K562 (cell line): ENCODE results near the gene ABCG5. TPM values are rescaled to one million over a fixed set of nuclear protein-coding genes. Genes with fewer than 3 reads are reported as not detected.

ENCODE experiments used
- CBX3 ChIP-seq, 2 experiments: IDR thresholded peaks; 1 replicate in 1 of 2; 2 replicates in 1 of 2; pipeline ENCODE4 v1.6.1; 2012; ENCODE audit warnings: inconsistent platforms in 2 of 2, low read length in 2 of 2, borderline replicate concordance in 1 of 2, control low read depth in 1 of 2
- CCAR2 ChIP-seq: fragments of 200-400 bp; formaldehyde crosslinking; IDR thresholded peaks from 2 replicates; pipeline ENCODE4 v1.6.1; 2017; ENCODE audit warnings: mild to moderate bottlenecking, low read depth, low read length
- CHD1 ChIP-seq: fragments of 200-600 bp; sonication (generic); IDR thresholded peaks from one replicate; pipeline ENCODE4 v1.6.1; 2012; ENCODE audit warnings: mild to moderate bottlenecking, moderate library complexity, low read length, inconsistent platforms
- CREB3L1 ChIP-seq: fragments of 450-650 bp; IDR thresholded peaks from 2 replicates; pipeline ENCODE4 v1.6.1; 2014; ENCODE audit warnings: low read depth, mild to moderate bottlenecking, moderate library complexity, borderline replicate concordance
- DLX4 ChIP-seq: fragments of 250-450 bp; sonication (Bioruptor Pico); IDR thresholded peaks from 2 replicates; pipeline ENCODE4 v1.6.1; 2021; ENCODE audit warnings: mild to moderate bottlenecking
- DPF2 ChIP-seq: fragments of 450-650 bp; IDR thresholded peaks from 2 replicates; pipeline ENCODE4 v1.6.1; 2016
- ELK1 ChIP-seq: sonication (generic); formaldehyde crosslinking; IDR thresholded peaks from 2 replicates; pipeline ENCODE4 v1.8.1; 2022; ENCODE audit warnings: missing genetic modification reagents
- ERF ChIP-seq: fragments of 450-650 bp; formaldehyde crosslinking; IDR thresholded peaks from 2 replicates; pipeline ENCODE4 v1.4.0; 2020; ENCODE audit warnings: mild to moderate bottlenecking, mixed read lengths
- GTF2B ChIP-seq: IDR thresholded peaks from 2 replicates; pipeline ENCODE4 v1.6.1; 2011; ENCODE audit not compliant: insufficient read length; ENCODE audit errors: extremely low read depth
- HMG20A ChIP-seq: fragments of 450-650 bp; formaldehyde crosslinking; conservative IDR thresholded peaks from 2 replicates; pipeline ENCODE4 v1.4.0; 2020; ENCODE audit warnings: mild to moderate bottlenecking, mixed read lengths
- HNRNPK ChIP-seq: fragments of 200-400 bp; formaldehyde crosslinking; IDR thresholded peaks from one replicate; pipeline ENCODE4 v1.6.1; 2018; ENCODE audit warnings: mild to moderate bottlenecking, low read depth, low read length; ENCODE audit not compliant: poor library complexity, severe bottlenecking
- MITF ChIP-seq: IDR thresholded peaks from 2 replicates; pipeline ENCODE4 v1.6.1; 2014; ENCODE audit warnings: antibody characterized with exemption
- NFIC ChIP-seq: fragments of 450-650 bp; IDR thresholded peaks from 2 replicates; pipeline ENCODE4 v1.6.1; 2017; ENCODE audit warnings: mild to moderate bottlenecking, inconsistent platforms
- NR3C1 ChIP-seq: sonication (generic); formaldehyde crosslinking; IDR thresholded peaks from 2 replicates; pipeline ENCODE4 v1.8.1; 2022; ENCODE audit warnings: missing genetic modification reagents
- PML ChIP-seq: IDR thresholded peaks from 2 replicates; pipeline ENCODE4 v1.6.1; 2012; ENCODE audit warnings: low read length, inconsistent platforms
- PRPF4 ChIP-seq: fragments of 200-400 bp; formaldehyde crosslinking; IDR thresholded peaks from one replicate; pipeline ENCODE4 v1.6.1; 2017; ENCODE audit warnings: low read length, low read depth, mild to moderate bottlenecking; ENCODE audit not compliant: insufficient read depth, poor library complexity, severe bottlenecking
- ZNF282 ChIP-seq: sonication (generic); formaldehyde crosslinking; IDR thresholded peaks from 2 replicates; pipeline ENCODE4 v1.8.1; 2023; ENCODE audit warnings: missing genetic modification reagents
- ZNF512 ChIP-seq: IDR thresholded peaks from 2 replicates; pipeline ENCODE4 v1.6.1; 2016; ENCODE audit warnings: missing genetic modification characterization, missing compliant biosample characterization
- polyA plus RNA-seq, 8 experiments: library from polyadenylated mRNA; depleted of rRNA in 4 of 8; stranded (reverse) in 5 of 8; unstranded in 3 of 8; fragments of >200 nt; fragmentation: Nextera tagmentation in 2 of 8; fragmentation: Illumina TruSeq in 1 of 8; extraction: Ambion mirVana in 2 of 8; extraction: Trizol in 1 of 8; gene quantifications; 2 replicates each; pipeline versions ENCODE4 v1.2.1 to v1.2.3, GENCODE V29; 2011 to 2014; ENCODE audit warnings: inconsistent platforms in 1 of 8, missing spikeins in 1 of 8
- total RNA-seq, 7 experiments: library from RNA; depleted of rRNA in 6 of 7; stranded (reverse); fragments of >200 nt in 6 of 7; fragmentation: Illumina TruSeq in 2 of 7; extraction: Trizol in 2 of 7; gene quantifications; 2 replicates each; pipeline versions ENCODE4 v1.2.1 to v1.2.3, GENCODE V29; 2011 to 2021; ENCODE audit warnings: low replicate concordance in 1 of 7
- TF ChIP-seq, protein P1 (sequence below): sonication (generic); formaldehyde crosslinking; IDR thresholded peaks from 2 replicates; pipeline ENCODE4 v1.8.1; 2023; ENCODE audit warnings: mild to moderate bottlenecking, missing genetic modification reagents

ABCG5 gene
- total and polyA plus RNA-seq, 9 of the 15 experiments (the other 6 are each of a cell fraction or from before 2014, with no cell fraction given), result 0.01 TPM; not detected in 7

GRCh38 chr2:43773876-43774613 lies 64.6 kb downstream of the ABCG5 start, which contains the start of gene DYNC2LI1 (continued):
- TF ChIP-seq ZNF512 (tag), result no peak
- peak; percentile 24; the same call in 1 of the 2 replicates for TF ChIP-seq PML
- no peak for TF ChIP-seq PRPF4
- no peak for TF ChIP-seq ELK1
- TF ChIP-seq DLX4 (CRISPR knock-in tag), result no peak
- no peak for TF ChIP-seq ZNF282 (CRISPR knock-in tag)
- TF ChIP-seq CCAR2, result no peak
- 0 out of 3 replicates have a peak, but pooled peaks of 1 of the 2 experiments have one; percentile 16 for TF ChIP-seq CBX3 (IDR thresholded peaks at IDR 0.05; ENCODE audit: borderline replicate concordance in 1 of 2, low read length in 2 of 2)
- TF ChIP-seq, protein P1, sequence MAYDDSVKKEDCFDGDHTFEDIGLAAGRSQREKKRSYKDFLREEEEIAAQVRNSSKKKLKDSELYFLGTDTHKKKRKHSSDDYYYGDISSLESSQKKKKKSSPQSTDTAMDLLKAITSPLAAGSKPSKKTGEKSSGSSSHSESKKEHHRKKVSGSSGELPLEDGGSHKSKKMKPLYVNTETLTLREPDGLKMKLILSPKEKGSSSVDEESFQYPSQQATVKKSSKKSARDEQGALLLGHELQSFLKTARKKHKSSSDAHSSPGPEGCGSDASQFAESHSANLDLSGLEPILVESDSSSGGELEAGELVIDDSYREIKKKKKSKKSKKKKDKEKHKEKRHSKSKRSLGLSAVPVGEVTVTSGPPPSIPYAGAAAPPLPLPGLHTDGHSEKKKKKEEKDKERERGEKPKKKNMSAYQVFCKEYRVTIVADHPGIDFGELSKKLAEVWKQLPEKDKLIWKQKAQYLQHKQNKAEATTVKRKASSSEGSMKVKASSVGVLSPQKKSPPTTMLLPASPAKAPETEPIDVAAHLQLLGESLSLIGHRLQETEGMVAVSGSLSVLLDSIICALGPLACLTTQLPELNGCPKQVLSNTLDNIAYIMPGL (CRISPR knock-in tag), result 0 out of 2 replicates have a peak, but pooled peaks have one; percentile 36
- no peak for TF ChIP-seq GTF2B
- no peak for TF ChIP-seq ERF
- no peak for TF ChIP-seq HNRNPK
- TF ChIP-seq HMG20A (CRISPR knock-in tag), result no peak
- TF ChIP-seq MITF, result no peak
- peak; percentile 80 for TF ChIP-seq CREB3L1
- no peak; the same call in 1 of the 2 replicates for TF ChIP-seq DPF2
- TF ChIP-seq NFIC, result no peak
- TF ChIP-seq NR3C1 (CRISPR knock-in tag), result no peak
- no peak for TF ChIP-seq CHD1
